ENCODE data around the gene SRGAP1.
"Not testable (repeated sequence)": the region's sequence is repeated elsewhere in the genome, so short reads cannot be mapped to it uniquely, and the experiment has no call there.

The SRGAP1 gene

DNA sequence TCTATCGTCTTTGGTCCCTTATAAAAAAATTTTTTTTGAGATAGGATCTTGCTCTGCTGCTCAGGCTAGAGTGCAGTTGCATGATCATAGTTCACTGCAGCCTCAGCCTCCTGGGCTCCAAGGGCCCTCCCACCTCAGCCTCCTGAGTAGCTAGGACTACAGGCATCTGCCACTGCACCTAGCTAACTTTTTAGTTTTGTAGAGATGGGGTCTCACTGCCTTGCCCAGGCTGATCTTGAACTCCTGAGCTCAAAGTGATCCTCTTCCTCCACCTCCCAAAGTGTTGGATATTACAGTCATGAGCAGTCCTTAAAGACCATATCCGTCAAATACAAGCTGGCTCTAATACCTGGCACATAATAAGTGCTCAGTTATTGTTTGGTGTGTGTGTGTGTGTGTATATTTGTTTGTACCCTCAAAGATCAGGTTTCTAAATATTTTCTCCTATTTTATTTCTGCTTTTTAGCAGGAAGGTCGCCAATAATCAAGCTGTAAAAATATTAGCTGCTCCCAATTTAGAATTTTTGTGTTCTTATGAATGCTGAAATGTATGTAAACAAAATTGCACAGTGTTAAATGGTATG, 30.5 kb downstream of the SRGAP1 start:
- DNase-seq: no peak

DNA sequence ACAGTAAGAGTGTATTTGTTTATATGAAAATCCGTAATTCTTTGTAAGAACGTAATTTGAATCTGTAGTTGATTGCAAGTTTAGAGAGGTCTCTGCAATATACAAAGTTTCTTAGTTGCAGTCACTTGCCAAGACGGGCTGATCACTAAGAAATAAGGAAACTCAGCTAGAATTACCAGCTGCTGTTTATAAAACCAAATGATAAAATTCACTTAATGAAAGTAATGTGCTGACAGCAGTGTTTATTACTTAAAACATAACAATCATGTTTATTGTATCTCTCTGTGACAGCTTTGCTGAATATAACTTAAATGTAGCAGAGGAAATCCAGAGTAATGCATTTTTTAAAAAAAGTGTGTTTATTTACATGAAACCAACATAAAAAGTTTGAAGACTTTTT, 31.2 kb downstream of the SRGAP1 start:
- DNase-seq: no peak

DNA sequence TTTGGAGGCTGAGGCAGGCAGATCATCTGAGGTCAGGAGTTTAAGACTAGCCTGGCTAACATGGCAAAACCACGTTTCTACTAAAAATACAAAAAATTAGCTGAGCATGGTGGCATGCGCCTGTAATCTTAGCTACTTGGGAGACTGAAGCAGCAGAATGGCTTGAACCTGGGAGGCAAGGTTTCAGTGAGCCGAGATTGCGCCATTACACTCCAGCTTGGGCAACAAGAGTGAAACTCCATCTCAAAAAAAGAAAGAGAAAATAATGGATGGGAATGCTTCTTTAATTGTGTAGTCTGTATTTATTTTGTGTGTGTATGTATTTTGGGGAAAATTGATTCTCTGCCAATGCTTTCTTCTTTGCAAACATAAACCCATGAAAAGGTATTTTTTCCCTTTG, 32.5 kb downstream of the SRGAP1 start:
- DNase-seq: no peak

DNA sequence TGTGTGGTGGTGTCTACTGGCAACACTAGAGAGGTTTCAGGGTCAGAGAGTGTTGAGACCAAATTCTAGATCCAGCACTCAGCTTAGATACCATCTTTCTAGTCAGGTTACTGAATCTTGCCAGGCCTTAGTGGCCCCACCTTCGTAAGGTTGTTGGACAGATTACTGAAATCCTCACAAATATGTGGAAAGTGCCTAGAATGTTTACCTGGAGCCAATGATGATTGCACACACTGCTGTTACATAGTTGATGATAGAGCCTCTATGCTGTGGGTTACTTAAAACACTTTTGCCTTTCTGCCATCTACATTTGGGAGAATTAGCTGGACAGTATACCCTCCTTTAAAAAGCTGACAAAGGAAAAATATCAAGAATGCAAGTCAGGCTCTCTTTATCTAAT, 33.2 kb downstream of the SRGAP1 start:
- no peak for DNase-seq

DNA sequence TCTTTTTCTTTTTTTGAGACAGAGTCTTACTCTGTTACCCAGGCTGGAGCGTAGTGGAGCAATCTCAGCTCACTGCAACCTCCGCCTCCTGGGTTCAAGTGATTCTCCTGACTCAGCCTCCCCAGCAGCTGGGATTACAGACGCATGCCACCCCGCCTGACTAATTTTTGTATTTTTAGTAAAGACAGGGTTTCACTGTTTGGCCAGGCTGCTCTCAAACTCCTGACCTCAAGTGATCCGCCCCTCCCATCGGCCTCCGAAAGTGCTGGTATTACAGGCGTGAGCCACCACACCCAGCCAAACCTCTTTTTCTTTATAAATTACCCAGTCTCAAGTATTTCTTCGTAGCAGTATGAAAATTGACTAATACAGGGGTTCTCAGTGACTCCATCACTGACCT, 35.7 kb downstream of the SRGAP1 start:
- DNase-seq: not testable (repeated sequence)

DNA sequence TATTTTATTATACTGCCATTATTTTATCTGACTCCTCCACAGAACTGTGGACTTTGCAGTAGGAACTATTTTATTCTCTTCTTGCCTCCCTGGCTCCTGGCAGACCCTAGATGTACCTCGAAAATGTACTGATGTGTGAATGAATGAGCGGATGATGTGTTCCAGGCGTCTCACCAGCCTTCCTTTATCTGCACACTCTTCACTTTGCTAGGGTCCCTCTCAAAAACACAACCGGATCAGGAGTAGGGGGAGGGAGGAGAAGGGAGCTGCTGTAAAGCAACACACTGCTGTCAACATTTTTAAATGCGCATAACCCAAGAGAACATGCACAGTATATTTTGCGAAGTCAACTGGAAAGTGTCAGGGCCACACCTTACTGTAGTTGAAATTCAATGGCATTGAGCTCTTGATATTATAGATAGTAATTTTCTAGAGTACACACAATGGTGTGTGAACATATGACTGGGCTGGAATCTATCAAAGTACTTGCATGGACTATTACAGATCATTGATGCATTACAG, 36.3 kb downstream of the SRGAP1 start:
- DNase-seq: no peak

DNA sequence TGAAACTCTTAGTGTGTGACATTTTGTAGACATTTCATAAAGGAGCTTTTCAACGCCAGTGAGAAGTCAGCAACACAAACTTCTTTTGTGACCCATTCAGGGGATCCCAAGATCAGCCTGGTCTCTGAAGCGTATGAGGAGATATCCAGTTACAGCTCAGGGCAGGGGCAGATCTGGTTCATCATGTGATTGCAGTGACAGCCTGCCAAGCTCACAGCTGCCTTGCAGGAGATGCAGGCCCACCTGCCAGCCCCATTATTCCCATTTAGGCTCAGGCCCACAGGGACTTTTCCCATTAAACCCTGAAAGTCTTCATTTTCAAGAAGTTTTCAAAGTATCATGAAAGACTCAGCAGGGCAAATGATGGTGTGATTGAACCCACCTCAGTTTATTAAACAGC, 38.3 kb downstream of the SRGAP1 start:
- DNase-seq: no peak

DNA sequence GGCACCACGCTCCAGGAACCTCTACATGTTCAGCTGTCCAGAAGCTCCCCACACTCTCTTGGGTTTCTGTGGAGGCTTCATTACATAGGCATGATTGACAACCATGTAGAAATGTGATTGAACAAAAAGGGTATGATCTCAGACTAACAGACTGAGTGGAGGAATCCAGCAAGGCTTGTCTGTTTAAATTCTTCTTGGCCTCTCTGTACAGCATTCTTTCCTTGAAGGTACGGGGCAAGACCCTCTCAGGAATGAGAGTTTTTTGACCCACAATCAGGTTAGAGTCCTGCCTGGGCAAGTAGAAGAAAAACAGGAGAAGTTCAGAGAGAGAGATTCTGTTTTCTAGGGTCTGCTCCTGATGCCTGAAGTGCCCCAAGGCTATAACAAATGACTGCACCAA, 40.9 kb downstream of the SRGAP1 start:
- no peak for DNase-seq

DNA sequence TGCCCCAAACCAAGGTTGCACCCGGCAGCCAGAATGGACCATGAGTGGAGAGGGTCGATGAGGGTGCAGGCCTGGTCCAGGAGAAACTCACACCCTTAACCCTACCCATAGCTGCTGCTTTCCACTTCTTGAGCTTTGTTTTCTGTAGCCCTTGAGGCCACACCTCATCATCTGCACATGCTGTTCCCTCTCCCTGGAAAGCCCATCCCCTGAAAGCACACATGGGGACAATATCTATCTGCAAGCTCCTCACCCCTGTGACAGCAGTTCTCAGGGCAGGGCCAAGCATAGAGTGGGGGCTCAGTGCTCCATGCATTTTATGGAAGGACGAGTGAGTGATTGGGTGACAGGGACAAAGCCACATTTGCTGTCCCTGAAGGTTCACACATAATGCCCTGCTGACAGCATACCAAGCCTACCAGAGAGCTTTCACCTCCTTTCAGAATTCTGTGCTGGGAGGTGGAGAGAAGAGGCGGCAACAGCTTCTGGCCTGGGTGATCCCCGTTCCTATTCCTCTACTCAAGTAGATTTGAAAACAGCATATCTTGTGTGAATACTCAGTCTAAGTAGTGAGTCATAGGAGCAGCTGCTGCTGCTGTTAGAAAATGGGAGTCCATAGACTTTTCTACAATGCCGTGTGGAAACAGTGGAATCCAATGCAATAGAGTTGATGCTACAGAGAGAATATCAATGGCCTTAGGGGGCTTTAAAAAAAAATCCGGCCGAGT, 44.6 kb downstream of the SRGAP1 start:
- DNase-seq: no peak

DNA sequence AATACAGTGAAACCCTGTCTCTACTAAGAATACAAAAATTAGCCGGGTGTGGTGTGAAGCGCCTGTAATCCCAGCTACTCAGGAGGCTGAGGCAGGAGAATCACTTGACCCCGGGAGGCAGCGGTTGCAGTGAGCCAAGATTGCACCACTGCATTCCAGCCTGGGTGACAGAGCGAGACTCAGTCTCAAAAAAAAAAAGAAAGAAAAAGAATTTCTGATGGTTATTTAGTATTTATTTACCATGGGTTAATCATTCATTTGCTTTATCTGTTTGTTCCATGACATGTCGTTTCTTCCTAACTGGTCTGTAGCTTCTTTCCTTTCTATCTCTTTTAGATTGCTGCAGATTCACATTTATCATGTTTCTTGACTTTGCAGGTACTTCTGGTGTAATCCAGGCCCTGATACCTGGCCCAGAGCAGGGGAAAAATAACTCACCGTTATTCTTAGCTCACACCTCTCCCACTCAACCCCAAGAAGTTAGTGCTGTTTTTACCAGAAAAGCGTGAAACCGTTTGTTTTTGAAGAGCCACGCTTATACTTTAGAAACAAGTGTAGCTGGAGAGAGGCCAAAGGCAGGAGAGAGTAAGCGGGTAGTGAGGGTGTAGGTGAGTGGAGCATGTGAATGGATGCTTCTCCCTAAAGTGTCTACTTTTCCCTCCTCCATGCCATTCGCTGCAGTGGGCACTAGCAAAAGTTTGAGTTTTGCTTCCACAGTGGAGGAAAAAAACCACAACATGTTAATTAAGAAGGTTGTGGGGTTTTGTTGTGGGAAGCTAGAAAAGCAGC, 45.4 kb downstream of the SRGAP1 start:
- DNase-seq: no peak

DNA sequence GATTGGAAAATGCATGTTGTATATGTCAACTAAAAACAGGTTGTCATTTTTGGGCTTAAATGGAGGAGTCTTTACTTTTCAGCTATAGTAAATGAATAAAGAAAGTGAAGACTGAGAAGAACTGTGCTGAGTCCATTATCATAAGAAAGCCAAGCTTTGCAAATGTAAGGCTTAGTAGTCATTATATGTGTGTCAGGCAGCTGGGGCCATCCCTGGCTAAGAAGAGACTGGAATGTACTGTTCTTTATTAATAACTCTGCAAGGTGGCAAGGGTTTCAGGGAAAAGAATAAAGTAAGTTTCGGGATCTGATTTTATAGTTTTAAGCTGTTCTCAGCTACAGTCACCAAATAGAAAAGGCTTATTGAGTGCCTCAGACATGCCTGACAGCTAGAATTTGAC, 48.7 kb downstream of the SRGAP1 start:
- DNase-seq: no peak

DNA sequence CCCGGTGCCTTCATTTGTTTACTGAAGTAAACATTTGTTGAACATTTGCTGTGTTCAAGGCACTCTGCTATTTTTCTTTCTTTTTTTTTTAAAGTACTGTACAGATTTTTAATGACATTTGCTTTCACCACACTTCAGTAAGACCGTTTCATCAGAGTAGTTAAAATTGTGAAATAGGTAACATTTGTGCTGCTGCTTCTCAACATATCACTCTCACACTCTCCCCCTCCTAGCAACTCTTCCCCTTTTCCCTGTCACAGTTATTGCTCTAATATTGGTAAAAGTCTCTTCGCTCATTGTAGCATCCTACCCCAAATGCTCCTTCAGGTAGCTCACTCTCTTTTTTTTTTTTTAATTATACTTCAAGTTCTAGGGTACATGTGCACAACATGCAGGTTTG, 49.6 kb downstream of the SRGAP1 start:
- no peak for DNase-seq

DNA sequence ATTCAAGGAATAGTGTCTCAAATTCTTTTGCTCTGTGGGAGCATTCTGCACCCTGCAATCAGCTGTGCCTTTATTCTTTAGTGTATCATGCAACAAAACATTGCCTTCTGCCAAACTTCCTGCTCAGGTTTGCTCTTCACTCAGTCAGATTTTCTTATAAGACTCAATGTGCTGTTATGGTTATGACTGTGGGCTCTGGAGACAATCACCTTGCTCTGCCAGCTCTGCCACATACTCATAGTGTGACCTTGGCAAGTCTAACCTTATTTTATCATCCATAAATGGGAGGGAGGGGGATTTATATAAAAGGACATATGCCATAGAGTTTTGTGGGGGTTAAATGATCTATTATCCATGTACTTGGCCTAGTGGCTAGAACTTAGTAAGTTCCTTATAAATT, 51.3 kb downstream of the SRGAP1 start:
- no peak for DNase-seq

DNA sequence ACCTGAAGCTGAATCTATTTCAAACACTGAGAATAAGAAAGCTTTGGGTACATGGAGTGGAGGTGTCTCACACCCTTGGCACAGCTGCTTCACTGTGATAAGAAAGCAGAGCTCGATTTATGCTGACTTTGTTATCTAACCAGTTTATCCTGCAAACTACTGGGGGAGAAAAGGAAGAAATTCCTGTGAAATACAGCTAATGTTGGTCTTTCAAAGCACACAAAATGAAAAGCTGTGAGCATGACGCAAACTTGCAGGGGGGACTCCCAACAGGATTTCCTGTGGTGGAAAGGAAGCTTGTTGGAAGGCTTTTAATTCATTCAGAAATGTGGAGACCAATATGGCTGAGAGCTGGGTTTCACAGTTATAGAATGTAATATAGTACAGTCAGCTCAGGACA, 53.4 kb downstream of the SRGAP1 start:
- no peak for DNase-seq

DNA sequence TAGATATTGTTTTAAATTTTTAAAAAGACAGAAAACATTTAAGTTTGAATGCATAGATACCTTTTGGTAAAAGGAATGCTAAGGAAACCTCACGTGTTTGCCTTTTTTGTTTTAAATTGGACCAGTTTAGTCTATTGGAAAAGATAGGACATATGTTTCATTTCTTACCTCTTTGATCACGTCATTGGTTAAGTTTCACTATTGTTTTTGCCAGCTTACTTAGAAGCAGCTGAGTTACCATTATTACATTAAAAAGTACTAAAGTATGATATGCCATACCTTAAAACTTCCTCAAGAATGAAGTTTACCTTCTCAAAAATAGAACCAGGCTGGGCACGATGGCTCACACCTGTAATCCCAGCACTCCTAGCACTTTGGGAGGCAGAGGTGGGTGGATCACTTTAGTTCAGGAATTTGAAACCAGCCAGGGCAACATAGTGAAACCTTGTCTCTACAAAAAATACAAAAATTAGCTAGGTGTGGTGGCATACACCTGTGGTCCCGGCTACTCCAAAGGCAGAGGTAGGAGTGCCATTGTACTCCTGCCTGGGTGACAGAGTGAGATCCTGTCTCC, 54.4 kb downstream of the SRGAP1 start:
- DNase-seq: no peak

DNA sequence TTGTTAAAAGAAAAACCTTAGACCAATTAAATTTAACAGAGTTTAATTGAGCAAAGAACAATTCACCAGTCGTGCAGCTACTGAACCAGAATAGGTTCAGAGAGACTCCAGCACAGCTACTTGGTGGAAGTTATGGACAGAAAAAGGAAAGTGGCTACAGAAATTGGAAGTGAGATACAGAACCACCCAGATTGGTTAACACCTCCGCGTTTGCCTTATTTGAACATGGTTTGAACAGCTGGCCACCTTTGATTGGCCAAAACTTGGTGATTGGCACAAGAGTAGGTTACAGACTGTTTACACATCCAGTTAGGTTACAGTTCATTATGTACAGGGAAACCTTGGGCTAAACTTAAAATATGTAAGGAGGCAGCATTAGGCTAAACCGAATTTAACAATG, 54.9 kb downstream of the SRGAP1 start:
- DNase-seq: no peak

DNA sequence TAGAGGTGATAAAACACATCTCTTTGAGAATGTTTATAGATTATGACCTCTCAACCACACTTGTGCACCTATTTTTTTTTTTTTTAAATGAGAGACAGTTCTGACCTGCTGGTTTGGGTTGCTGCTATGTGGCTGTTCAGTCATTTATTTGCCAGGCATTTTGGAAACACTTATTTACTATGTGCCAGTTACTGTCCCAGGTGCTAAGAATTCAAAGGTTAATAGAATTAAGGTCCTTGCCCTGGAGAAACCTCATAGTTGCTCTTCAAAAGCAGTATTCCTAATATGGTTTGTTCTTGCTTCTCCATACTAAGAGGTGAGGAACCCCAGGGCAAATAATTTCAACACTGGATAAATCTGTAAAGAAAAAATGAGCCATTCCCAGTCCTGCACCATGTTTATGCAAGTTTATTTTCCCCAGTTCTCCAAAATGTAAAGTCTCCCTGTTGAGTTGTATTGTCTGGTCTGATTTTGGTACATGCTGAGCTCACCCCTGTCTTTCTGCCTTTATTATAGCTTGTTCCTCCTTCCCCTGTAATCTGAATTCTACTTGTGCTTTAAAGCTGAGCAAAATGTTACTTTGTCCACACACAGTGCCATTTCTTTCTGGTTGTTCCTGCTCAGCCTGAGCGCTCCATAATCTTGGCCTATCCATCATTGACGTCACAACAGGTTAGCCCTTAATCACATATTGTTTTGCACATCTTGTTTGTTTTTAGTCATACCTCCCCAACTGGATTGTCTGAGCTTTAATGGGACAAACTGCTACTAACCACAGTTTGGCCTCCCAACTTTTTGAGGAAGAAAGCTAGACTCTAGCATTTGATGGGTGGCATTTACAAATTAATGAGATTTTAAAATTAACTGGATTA, 56.7 kb downstream of the SRGAP1 start:
- DNase-seq: no peak

DNA sequence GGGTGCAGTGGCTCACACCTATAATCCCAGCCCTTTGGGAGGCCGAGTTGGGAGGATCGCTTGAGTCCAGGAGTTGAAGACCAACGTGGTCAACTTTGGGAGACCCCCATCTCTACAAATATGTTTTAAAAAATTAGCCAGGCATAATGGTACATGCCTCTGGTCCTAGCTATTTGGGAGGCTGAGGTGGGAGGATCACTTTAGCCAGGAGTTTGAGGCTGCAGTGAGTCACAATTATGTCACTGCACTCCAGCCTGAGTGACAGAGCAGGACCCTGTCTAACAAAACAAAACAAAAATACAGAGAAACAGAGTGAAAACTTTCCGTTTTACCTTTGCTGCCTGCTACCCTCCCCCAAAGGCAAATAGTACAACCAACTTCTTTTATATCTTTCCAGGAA, 60.2 kb downstream of the SRGAP1 start:
- DNase-seq: no peak

DNA sequence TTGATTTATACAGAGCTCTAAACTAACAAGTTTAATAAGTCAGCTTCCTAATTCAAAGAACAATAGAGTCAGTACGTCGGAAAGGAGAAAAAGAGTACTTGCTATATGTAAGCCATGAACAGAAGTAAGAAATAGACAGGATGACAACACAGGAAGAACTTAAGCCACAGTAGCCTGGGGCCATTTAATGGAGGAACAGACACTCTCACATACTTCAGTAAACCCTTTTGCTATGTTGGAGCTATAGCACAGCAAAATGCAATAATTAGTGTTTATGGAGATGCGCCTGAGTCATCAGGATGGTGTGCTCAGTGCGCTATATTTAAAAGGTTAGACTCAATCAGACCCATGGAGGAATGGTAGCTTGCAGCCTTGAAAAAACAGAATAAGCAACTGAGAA, 61.0 kb downstream of the SRGAP1 start:
- no peak for DNase-seq

DNA sequence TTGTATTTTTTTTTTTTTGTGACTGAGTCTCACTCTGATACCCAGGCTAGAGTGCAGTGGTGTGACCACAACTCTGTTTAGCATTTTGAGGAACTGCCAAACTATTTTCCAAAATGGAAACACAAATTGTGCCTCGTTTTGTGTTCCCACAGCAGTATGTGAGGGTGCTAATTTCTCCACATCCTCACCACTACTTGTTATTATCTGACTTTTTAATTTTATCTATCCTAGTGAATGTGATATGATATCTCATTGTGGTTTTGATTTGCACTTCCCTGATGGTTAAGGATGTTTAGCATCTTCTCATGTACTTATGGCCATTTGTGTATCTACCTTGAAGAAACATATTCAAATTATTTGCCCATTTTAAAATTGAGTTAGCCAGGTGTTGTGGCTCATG, 62.4 kb downstream of the SRGAP1 start:
- DNase-seq: no peak

DNA sequence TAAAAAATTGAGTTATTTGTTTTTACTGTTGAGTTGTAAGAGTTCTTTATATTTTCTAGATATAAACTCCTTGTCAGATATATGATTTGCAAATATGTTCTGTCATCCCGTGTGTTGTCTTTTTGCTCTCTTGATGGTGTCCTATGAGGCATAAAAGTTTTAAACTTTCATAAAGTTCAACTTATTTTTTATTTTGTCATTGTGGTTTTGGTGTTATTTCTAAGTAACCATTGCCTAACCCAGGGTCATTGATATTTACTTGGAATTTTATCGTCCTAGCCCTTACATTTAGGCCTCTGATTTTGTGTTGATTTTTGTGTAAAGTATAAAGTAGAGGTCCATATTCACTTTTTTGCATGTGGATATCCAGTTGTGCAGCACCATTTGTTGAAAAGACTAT, 63.1 kb downstream of the SRGAP1 start:
- DNase-seq: no peak

DNA sequence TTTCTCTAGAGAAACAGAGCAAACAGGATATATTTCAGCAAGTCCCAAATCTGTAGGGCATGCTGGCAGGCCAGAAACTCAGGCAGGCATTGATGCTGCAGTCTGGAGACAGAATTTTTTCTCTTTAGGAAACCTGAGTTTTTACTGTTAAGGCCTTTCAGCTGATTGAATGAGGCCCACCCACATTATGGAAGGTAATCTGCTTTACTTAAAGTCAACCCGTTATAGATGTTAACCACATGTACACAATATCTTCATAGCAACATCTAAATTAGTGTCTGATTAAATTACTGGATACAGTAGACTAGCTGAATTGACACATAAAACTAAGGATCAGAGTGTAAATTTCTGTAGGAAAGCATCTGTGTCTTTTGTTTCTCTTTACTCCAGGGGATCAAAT, 65.2 kb downstream of the SRGAP1 start:
- DNase-seq: no peak

DNA sequence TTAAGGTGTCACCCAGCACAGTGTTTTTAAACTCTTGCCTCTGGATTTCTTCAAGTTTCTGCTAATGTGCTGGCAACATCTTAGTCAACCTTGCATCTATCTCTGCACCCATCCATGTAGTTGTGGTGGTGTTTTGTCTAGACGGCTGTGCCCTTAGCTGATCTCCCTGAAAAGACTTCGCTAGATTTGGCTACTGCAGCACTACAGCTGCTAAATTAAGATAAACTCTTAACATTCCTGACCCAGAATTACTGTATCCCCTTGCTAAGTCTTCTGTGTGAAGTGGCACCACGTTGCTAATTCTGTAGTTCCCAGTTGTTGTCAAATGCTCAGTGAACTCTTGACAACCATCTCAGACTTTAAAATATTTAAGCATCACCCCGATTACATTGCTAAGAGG, 66.8 kb downstream of the SRGAP1 start:
- no peak for DNase-seq
